ENCODE results near the gene NFIB. TPM values are rescaled to one million over a fixed set of nuclear protein-coding genes. Genes with fewer than 3 reads are reported as not detected.

The NFIB gene
- total and polyA plus RNA-seq, 2 of the 13 experiments (the other 11 are each of a cell fraction or from before 2014, with no cell fraction given), result 0.98 to 4.6 TPM

- no peak overlapping the region for H3K4me2 ChIP-seq (ENCODE audit: low read depth, low read length)
- ChIA-PET POLR2A (no interaction called here), CTCF (ENCODE audit: low intra/inter-chr PET ratio, low total read pairs) (no interaction called here)
- intact Hi-C loops (cut with micrococcal nuclease; ENCODE audit: unreplicated experiment), result no loop called here
- H2AFZ ChIP-seq (ENCODE audit: low read length), result no peak overlapping the region
- no peaks in the 10 kb centered on the region for H3K27me3 ChIP-seq (ENCODE audit: control insufficient read depth in 1 of 2, insufficient read depth in 2 of 2, low read length in 2 of 2)
- no peaks in the 10 kb centered on the region for H3K9me3 ChIP-seq (ENCODE audit: low read length)
- WGBS (ENCODE audit: low lambda C conversion rate), result 55% methylated on average over 4 of the region's 4 CpGs
- no peaks in the 10 kb centered on the region for H4K20me1 ChIP-seq (ENCODE audit: insufficient read depth, low read length)
- no TSS peak for BruUV-seq (replicated peaks)
- no peak overlapping the region for H3K9ac ChIP-seq (ENCODE audit: insufficient read depth, low read depth, low read length)
- in situ Hi-C loops (cut with HindIII; ENCODE audit: extremely low pct_ligation_motif_present, low pct_unique_long_range_greater_than_20kb), result no loop called here
- no peak for DNase-seq (ENCODE audit: low spot score)
- TF ChIP-seq SOX6 (IDR thresholded peaks at IDR 0.05), result no peak
- no peak for TF ChIP-seq SOX6 (CRISPR knock-in tag; IDR thresholded peaks at IDR 0.05)
- TF ChIP-seq NFIC (IDR thresholded peaks at IDR 0.05; ENCODE audit: low read length), result no peak
- no peak for TF ChIP-seq THRA (CRISPR knock-in tag; IDR thresholded peaks at IDR 0.05; ENCODE audit: borderline replicate concordance)
- no peak for TF ChIP-seq HNF4G (IDR thresholded peaks at IDR 0.05; ENCODE audit: borderline replicate concordance, low read depth, low read length)
- TF ChIP-seq HNF4G (CRISPR knock-in tag; IDR thresholded peaks at IDR 0.05; ENCODE audit: borderline replicate concordance, low read depth), result no peak
- no peak for TF ChIP-seq CBX2 (IDR thresholded peaks at IDR 0.05; ENCODE audit: low read depth, low read length)
- TF ChIP-seq CBX2 (CRISPR knock-in tag; IDR thresholded peaks at IDR 0.05; ENCODE audit: low read depth), result no peak
- TF ChIP-seq AKNA (CRISPR knock-in tag; IDR thresholded peaks at IDR 0.05; ENCODE audit: borderline replicate concordance), result no peak
- TF ChIP-seq, protein P1, sequence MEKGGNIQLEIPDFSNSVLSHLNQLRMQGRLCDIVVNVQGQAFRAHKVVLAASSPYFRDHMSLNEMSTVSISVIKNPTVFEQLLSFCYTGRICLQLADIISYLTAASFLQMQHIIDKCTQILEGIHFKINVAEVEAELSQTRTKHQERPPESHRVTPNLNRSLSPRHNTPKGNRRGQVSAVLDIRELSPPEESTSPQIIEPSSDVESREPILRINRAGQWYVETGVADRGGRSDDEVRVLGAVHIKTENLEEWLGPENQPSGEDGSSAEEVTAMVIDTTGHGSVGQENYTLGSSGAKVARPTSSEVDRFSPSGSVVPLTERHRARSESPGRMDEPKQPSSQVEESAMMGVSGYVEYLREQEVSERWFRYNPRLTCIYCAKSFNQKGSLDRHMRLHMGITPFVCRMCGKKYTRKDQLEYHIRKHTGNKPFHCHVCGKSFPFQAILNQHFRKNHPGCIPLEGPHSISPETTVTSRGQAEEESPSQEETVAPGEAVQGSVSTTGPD (CRISPR knock-in tag; IDR thresholded peaks at IDR 0.05), result no peak
- TF ChIP-seq ZNF615 (CRISPR knock-in tag; IDR thresholded peaks at IDR 0.05; ENCODE audit: borderline replicate concordance), result no peak
- TF ChIP-seq ZIK1 (CRISPR knock-in tag; IDR thresholded peaks at IDR 0.05; ENCODE audit: borderline replicate concordance, low read depth), result no peak
- no peak overlapping the region for H3K4me3 ChIP-seq (replicated peaks in 1 of 3; ENCODE audit: insufficient read depth in 1 of 3, low read depth in 2 of 3, low read length in 3 of 3)
- H3K36me3 ChIP-seq (replicated peaks in 1 of 2; ENCODE audit: control insufficient read depth in 1 of 2, insufficient read depth in 2 of 2, low read length in 2 of 2), result no peaks in the 10 kb centered on the region
- no peaks in the 10 kb centered on the region for H3K79me2 ChIP-seq (ENCODE audit: insufficient read depth, low read length)
- no peak overlapping the region for H3K27ac ChIP-seq (ENCODE audit: extremely low read length, insufficient read depth, low read length)
- no peak for ATAC-seq
- no peak for FAIRE-seq
- peaks cover 41% of the 10 kb centered on the region for H3K4me1 ChIP-seq (ENCODE audit: insufficient read depth, low read length)
Measured at GRCh38 chr9:14301006-14301405, 12.9 kb downstream of the NFIB start.

All from HepG2 (cell line).